ENCODE results near the gene CDH13. TPM values are rescaled to one million over a fixed set of nuclear protein-coding genes. Genes with fewer than 3 reads are reported as not detected.
A peak's percentile ranks its signal among the peaks of the same experiment; 100 is the strongest.

The CDH13 gene
- total and polyA plus RNA-seq, 2 of the 8 experiments (the other 6 are each of a cell fraction or from before 2014, with no cell fraction given) = 2.3 to 2.4 TPM

DNA sequence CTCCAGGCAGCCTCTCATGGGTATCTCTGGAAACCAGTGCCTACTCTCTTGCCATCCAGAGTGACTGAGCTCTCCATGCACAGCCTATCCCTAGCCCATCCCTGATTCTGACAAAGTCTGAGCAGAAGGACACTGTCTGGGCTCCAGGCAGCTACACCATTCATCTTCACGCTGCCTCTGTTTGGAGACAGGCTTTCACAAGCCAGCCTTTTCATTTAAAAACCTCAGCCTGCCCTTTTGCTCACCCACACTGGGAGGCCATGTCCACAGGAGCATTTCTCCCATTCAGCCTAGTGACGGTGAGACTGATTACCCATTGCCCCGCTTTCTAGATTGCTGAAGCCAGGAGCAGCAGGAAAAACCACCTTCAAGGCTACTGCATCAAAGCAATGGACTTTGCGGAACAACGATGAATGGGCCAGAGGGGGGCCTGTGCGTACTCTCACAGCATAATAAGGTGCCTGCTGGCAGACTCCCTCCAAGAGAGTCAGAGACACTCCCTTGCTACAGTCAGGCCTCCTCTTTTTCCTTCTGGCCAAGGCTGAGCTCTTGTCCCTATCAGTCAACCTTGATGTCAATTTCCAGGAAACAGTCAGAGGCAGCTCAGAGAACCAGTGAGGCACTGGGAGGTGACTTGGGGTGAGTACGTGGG, 24.7 kb upstream of the CDH13 start:
- Histone ChIP-seq H3K18ac (ENCODE audit: extremely low read depth, low read length) (no peak overlapping the region; the same call in 1 of the 2 replicates), H2AK5ac (ENCODE audit: low read depth, low read length) (no peak overlapping the region), H3K4ac (replicated peaks; ENCODE audit: insufficient read length, low read depth, low read length) (peak overlapping the region; percentile 10), H4K8ac (ENCODE audit: extremely low read depth, insufficient read depth, low read length) (no peak overlapping the region), H2BK15ac (ENCODE audit: low read length) (peak overlapping the region; percentile 36; the same call in 1 of the 2 replicates), H2BK120ac (replicated peaks; ENCODE audit: low read depth, low read length) (no peak overlapping the region), H3K9ac (replicated peaks in 1 of 4; ENCODE audit: extremely low read depth in 1 of 4, low read depth in 3 of 4, low read length in 3 of 4) (0 out of 7 replicates have a peak overlapping the region, but pooled peaks of 1 of the 4 experiments have one; percentile 6), H2BK12ac (ENCODE audit: low read depth, low read length) (peak overlapping the region; percentile 62; the same call in 1 of the 2 replicates), H2BK20ac (ENCODE audit: low read length) (0 out of 2 replicates have a peak overlapping the region, but pooled peaks have one; percentile 23), H3K4me1 (replicated peaks in 1 of 4; ENCODE audit: control insufficient read depth in 3 of 4, insufficient read depth in 4 of 4, low read length in 3 of 4) (peaks cover 8 to 14% (median 9%) of the 10 kb centered on the region in 4 experiments), H2BK5ac (ENCODE audit: low read depth, low read length) (no peak overlapping the region), H3K4me2 (ENCODE audit: insufficient read depth in 1 of 2, low read depth in 2 of 2, low read length in 2 of 2) (no peak overlapping the region), H4K20me1 (replicated peaks in 1 of 2; ENCODE audit: control insufficient read depth in 1 of 2, insufficient read depth in 2 of 2, low read length in 2 of 2) (no peaks in the 10 kb centered on the region), H3K23me2 (ENCODE audit: low read depth, low read length) (no peaks in the 10 kb centered on the region), H2AFZ (ENCODE audit: low read length) (0 out of 2 replicates have a peak overlapping the region, but pooled peaks have one; percentile 56), H3K27ac (ENCODE audit: low read depth, low read length) (no peak overlapping the region), H3K23ac (ENCODE audit: insufficient read length) (no peak overlapping the region), H3K56ac (replicated peaks; ENCODE audit: insufficient read length, low read depth, low read length) (no peak overlapping the region), H3K4me3 (ENCODE audit: extremely low read depth in 1 of 4, insufficient read depth in 2 of 4, low read depth in 3 of 4, low read length in 4 of 4) (no peak overlapping the region), H4K5ac (ENCODE audit: insufficient read length, low read depth, low read length) (no peak overlapping the region), H3K79me2 (ENCODE audit: control insufficient read depth in 1 of 2, insufficient read depth in 2 of 2, low read length in 2 of 2) (no peaks in the 10 kb centered on the region), H3K27me3 (replicated peaks in 1 of 4; ENCODE audit: control insufficient read depth in 3 of 4, extremely low read depth in 1 of 4, insufficient read depth in 3 of 4, low read length in 3 of 4) (no peaks in the 10 kb centered on the region; a peak in 1 of 7 replicates), H4K91ac (replicated peaks; ENCODE audit: insufficient read length, low read length) (no peak overlapping the region), H3K36me3 (ENCODE audit: control insufficient read depth in 2 of 4, insufficient read depth in 4 of 4, low read length in 3 of 4) (no peaks in the 10 kb centered on the region), H3K14ac (ENCODE audit: insufficient read length) (no peak overlapping the region), H3K9me3 (ENCODE audit: insufficient read depth in 2 of 2, low read depth in 1 of 2, low read length in 1 of 2) (peaks cover 4 to 18% of the 10 kb centered on the region in 2 experiments; a peak in 2 of 4 replicates), H3K79me1 (ENCODE audit: low read depth, low read length) (no peaks in the 10 kb centered on the region)
- POLR2A ChIA-PET (ENCODE audit: partially characterized antibody) = no interaction called here
- no peak for FAIRE-seq
- CTCF ChIA-PET (ENCODE audit: partially characterized antibody) = interaction anchor here (0.6 to 3.8 kb wide), 11 partner anchors 9 to 338 kb away, joined by 3 to 28 read pairs (median 5); no protein-coding TSS in a partner anchor
- 71% methylated on average over 7 of the region's 7 CpGs; no CpG with 5 or more reads in 1 of the 2 experiments for WGBS, 2 experiments (ENCODE audit: extremely low coverage in 1 of 2, insufficient coverage in 1 of 2, insufficient read length in 1 of 2, insufficient replicate concordance in 2 of 2, low coverage in 1 of 2, low lambda C conversion rate in 2 of 2, missing lambda C conversion rate in 1 of 2)
- no peak for TF ChIP-seq POLR2A (IDR thresholded peaks at IDR 0.05; ENCODE audit: control extremely low read depth in 1 of 2, low read depth in 2 of 2, low read length in 2 of 2)
- TF ChIP-seq TEAD4 (IDR thresholded peaks at IDR 0.05; ENCODE audit: low read depth, low read length) = no peak
- no peak for TF ChIP-seq JUN (IDR thresholded peaks at IDR 0.05; ENCODE audit: low read depth, low read length)
- TF ChIP-seq, protein P1, sequence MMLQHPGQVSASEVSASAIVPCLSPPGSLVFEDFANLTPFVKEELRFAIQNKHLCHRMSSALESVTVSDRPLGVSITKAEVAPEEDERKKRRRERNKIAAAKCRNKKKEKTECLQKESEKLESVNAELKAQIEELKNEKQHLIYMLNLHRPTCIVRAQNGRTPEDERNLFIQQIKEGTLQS (IDR thresholded peaks at IDR 0.05; ENCODE audit: insufficient read depth, low read depth, low read length) = no peak
- TF ChIP-seq, protein P2, sequence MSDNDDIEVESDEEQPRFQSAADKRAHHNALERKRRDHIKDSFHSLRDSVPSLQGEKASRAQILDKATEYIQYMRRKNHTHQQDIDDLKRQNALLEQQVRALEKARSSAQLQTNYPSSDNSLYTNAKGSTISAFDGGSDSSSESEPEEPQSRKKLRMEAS (IDR thresholded peaks at IDR 0.05) = no peak
- TF ChIP-seq CBX5 (IDR thresholded peaks at IDR 0.05; ENCODE audit: low read depth, low read length) = no peak
- no peak for TF ChIP-seq BACH1 (IDR thresholded peaks at IDR 0.05; ENCODE audit: low read length)
- DNase-seq (ENCODE audit: low read depth in 1 of 2, low spot score in 2 of 2) = no peak
